H1 (cell line): ENCODE measurements around the gene ZNF425. TPM values are rescaled to one million over a fixed set of nuclear protein-coding genes. Genes with fewer than 3 reads are reported as not detected.

ENCODE experiments used
- CTCF ChIA-PET: fragments of 300-600 bp; sonication (Branson Sonifier 250); formaldehyde crosslinking; loops from one replicate; lab custom pipeline; 2021; ENCODE audit not compliant: partially characterized antibody; lab: Charles Lee
- POLR2A ChIA-PET: fragments of 300-600 bp; sonication (Branson Sonifier 250); formaldehyde crosslinking; loops from one replicate; lab custom pipeline; 2021; ENCODE audit warnings: inconsistent platforms; ENCODE audit not compliant: partially characterized antibody; lab: Charles Lee
- DNase-seq, 2 experiments: peaks; one replicate each; pipeline versions ENCODE4 v3.0.0 to v3.0.0-alpha.2; 2010 to 2022; ENCODE audit warnings: low spot score in 2 of 2, low read depth in 1 of 2, mixed read lengths in 1 of 2
- FAIRE-seq: peaks from 2 replicates; lab custom pipeline; 2011; peaks lifted over from hg19 to GRCh38; lab: Jason Lieb, UNC
- H2AFZ ChIP-seq: 2 replicates; pipeline ENCODE4 v1.8.1; 2012; ENCODE audit warnings: low read length, inconsistent platforms
- H2AK5ac ChIP-seq: 2 replicates; pipeline ENCODE4 v1.6.1; 2013; ENCODE audit warnings: low read depth, low read length
- H2BK120ac ChIP-seq: replicated peaks from 2 replicates; pipeline ENCODE3; 2013; ENCODE audit warnings: low read depth, low read length, inconsistent platforms
- H2BK12ac ChIP-seq: 2 replicates; pipeline ENCODE4 v1.6.1; 2013; ENCODE audit warnings: low read depth, low read length
- H2BK15ac ChIP-seq: 2 replicates; pipeline ENCODE4 v1.6.1; 2013; ENCODE audit warnings: low read length
- H2BK20ac ChIP-seq: 2 replicates; pipeline ENCODE4 v1.6.1; 2013; ENCODE audit warnings: low read length
- H2BK5ac ChIP-seq: 2 replicates; pipeline ENCODE4 v1.6.1; 2013; ENCODE audit warnings: low read depth, low read length
- H3K14ac ChIP-seq: 2 replicates; pipeline ENCODE4 v1.6.1; 2013; ENCODE audit warnings: inconsistent platforms; ENCODE audit not compliant: insufficient read length
- H3K18ac ChIP-seq: 2 replicates; pipeline ENCODE4 v1.6.1; 2013; ENCODE audit warnings: low read length; ENCODE audit errors: extremely low read depth
- H3K23ac ChIP-seq: 2 replicates; pipeline ENCODE4 v1.6.1; 2013; ENCODE audit warnings: inconsistent platforms; ENCODE audit not compliant: insufficient read length
- H3K23me2 ChIP-seq: 2 replicates; pipeline ENCODE4 v1.6.1; 2013; ENCODE audit warnings: low read depth, low read length
- H3K27ac ChIP-seq: 2 replicates; pipeline ENCODE4 v1.6.1; 2011; ENCODE audit warnings: low read depth, low read length, inconsistent platforms
- H3K27me3 ChIP-seq, 4 experiments: replicated peaks in 1 of 4; 1 replicate in 1 of 4; 2 replicates in 3 of 4; pipeline versions ENCODE4 v1.6.1 to v1.8.1; 2011 to 2013; ENCODE audit warnings: low read length in 3 of 4, mild to moderate bottlenecking in 3 of 4, inconsistent platforms in 2 of 4, mixed read lengths in 2 of 4, moderate library complexity in 1 of 4; ENCODE audit not compliant: control insufficient read depth in 3 of 4, insufficient read depth in 3 of 4; ENCODE audit errors: extremely low read depth in 1 of 4
- H3K36me3 ChIP-seq, 4 experiments: 2 replicates each; pipeline versions ENCODE4 v1.6.1 to v1.8.1; 2011 to 2013; ENCODE audit warnings: mild to moderate bottlenecking in 4 of 4, low read length in 3 of 4, moderate library complexity in 2 of 4, control low read depth in 1 of 4, inconsistent platforms in 1 of 4; ENCODE audit not compliant: insufficient read depth in 4 of 4, control insufficient read depth in 2 of 4
- H3K4ac ChIP-seq: replicated peaks from 2 replicates; pipeline ENCODE3; 2013; ENCODE audit warnings: low read length, low read depth, mixed read lengths, inconsistent platforms; ENCODE audit not compliant: insufficient read length
- H3K4me1 ChIP-seq, 4 experiments: replicated peaks in 1 of 4; 1 replicate in 1 of 4; 2 replicates in 3 of 4; pipeline versions ENCODE4 v1.6.1 to v1.8.1; 2011 to 2013; ENCODE audit warnings: low read length in 3 of 4, inconsistent platforms in 2 of 4, mixed read lengths in 1 of 4; ENCODE audit not compliant: insufficient read depth in 4 of 4, control insufficient read depth in 3 of 4
- H3K4me2 ChIP-seq, 2 experiments: 2 replicates each; pipeline versions ENCODE4 v1.6.1 to v1.8.1; 2011 to 2013; ENCODE audit warnings: low read depth in 2 of 2, low read length in 2 of 2, control low read depth in 1 of 2, inconsistent platforms in 1 of 2, mild to moderate bottlenecking in 1 of 2; ENCODE audit not compliant: insufficient read depth in 1 of 2
- H3K4me3 ChIP-seq, 4 experiments: fragments of 200-600, 300-600 bp in 1 of 4; sonication (generic), shearing (Covaris generic), sonication (Bioruptor Twin) in 1 of 4; 2 replicates each; pipeline versions ENCODE4 v1.5.1 to v1.8.1; 2011 to 2016; ENCODE audit warnings: low read length in 4 of 4, low read depth in 3 of 4, control low read depth in 2 of 4, inconsistent platforms in 2 of 4, mild to moderate bottlenecking in 2 of 4, mixed read lengths in 1 of 4, moderate library complexity in 1 of 4; ENCODE audit not compliant: insufficient read depth in 2 of 4; ENCODE audit errors: extremely low read depth in 1 of 4
- H3K56ac ChIP-seq: replicated peaks from 2 replicates; pipeline ENCODE3; 2013; ENCODE audit warnings: low read depth, mild to moderate bottlenecking, mixed read lengths, low read length, inconsistent platforms; ENCODE audit not compliant: insufficient read length
- H3K79me1 ChIP-seq: 2 replicates; pipeline ENCODE4 v1.6.1; 2013; ENCODE audit warnings: low read depth, low read length, control low read depth
- H3K79me2 ChIP-seq, 2 experiments: 2 replicates each; pipeline versions ENCODE4 v1.6.1 to v1.8.1; 2012 to 2013; ENCODE audit warnings: low read length in 2 of 2, mild to moderate bottlenecking in 2 of 2, inconsistent platforms in 1 of 2; ENCODE audit not compliant: insufficient read depth in 2 of 2, control insufficient read depth in 1 of 2
- H3K9ac ChIP-seq, 4 experiments: replicated peaks in 1 of 4; 1 replicate in 1 of 4; 2 replicates in 3 of 4; pipeline versions ENCODE4 v1.6.1 to v1.8.1; 2011 to 2013; ENCODE audit warnings: low read depth in 3 of 4, low read length in 3 of 4, control low read depth in 2 of 4, mild to moderate bottlenecking in 2 of 4, moderate library complexity in 2 of 4, inconsistent platforms in 1 of 4; ENCODE audit errors: extremely low read depth in 1 of 4
- H3K9me3 ChIP-seq, 2 experiments: 2 replicates each; pipeline versions ENCODE4 v1.6.1 to v1.8.1; 2012 to 2013; ENCODE audit warnings: mild to moderate bottlenecking in 2 of 2, moderate library complexity in 2 of 2, control low read depth in 1 of 2, inconsistent platforms in 1 of 2, low read depth in 1 of 2, low read length in 1 of 2, mixed read lengths in 1 of 2; ENCODE audit not compliant: insufficient read depth in 2 of 2
- H4K20me1 ChIP-seq, 2 experiments: replicated peaks in 1 of 2; 2 replicates each; pipeline versions ENCODE3 to v1.8.1; 2011 to 2013; ENCODE audit warnings: inconsistent platforms in 2 of 2, low read length in 2 of 2, mild to moderate bottlenecking in 1 of 2; ENCODE audit not compliant: insufficient read depth in 2 of 2, control insufficient read depth in 1 of 2
- H4K5ac ChIP-seq: 2 replicates; pipeline ENCODE4 v1.6.1; 2013; ENCODE audit warnings: low read length, low read depth, mixed read lengths, inconsistent platforms; ENCODE audit not compliant: insufficient read length
- H4K8ac ChIP-seq: 2 replicates; pipeline ENCODE4 v1.8.0; 2013; ENCODE audit warnings: mild to moderate bottlenecking, moderate library complexity, low read length, inconsistent platforms; ENCODE audit not compliant: insufficient read depth; ENCODE audit errors: extremely low read depth
- H4K91ac ChIP-seq: replicated peaks from 2 replicates; pipeline ENCODE3; 2013; ENCODE audit warnings: low read length, mixed read lengths, inconsistent platforms; ENCODE audit not compliant: insufficient read length
- BACH1 ChIP-seq: IDR thresholded peaks from 2 replicates; pipeline ENCODE4 v1.6.1; 2012; ENCODE audit warnings: low read length, improper control_type of control experiment
- CHD2 ChIP-seq: IDR thresholded peaks from 2 replicates; pipeline ENCODE4 v1.6.1; 2012; ENCODE audit warnings: low read length, improper control_type of control experiment
- GABPA ChIP-seq: IDR thresholded peaks from 2 replicates; pipeline ENCODE4 v1.6.1; 2011; ENCODE audit warnings: mild to moderate bottlenecking, low read length, moderate library complexity, borderline replicate concordance; ENCODE audit not compliant: insufficient read depth
- HDAC6 ChIP-seq: IDR thresholded peaks from one replicate; pipeline ENCODE4 v1.7.1; 2012; ENCODE audit warnings: low read depth, mild to moderate bottlenecking, inconsistent platforms, low read length, moderate library complexity
- JUN ChIP-seq: IDR thresholded peaks from 2 replicates; pipeline ENCODE4 v1.6.1; 2011; ENCODE audit warnings: low read depth, mild to moderate bottlenecking, improper control_type of control experiment, low read length
- POU5F1 ChIP-seq: IDR thresholded peaks from 2 replicates; pipeline ENCODE4 v1.6.1; 2011; ENCODE audit warnings: low read depth, mild to moderate bottlenecking, low read length, moderate library complexity
- SUZ12 ChIP-seq: fragments of 200-600 bp; sonication (generic); IDR thresholded peaks from 2 replicates; pipeline ENCODE4 v1.6.1; 2012; ENCODE audit warnings: mild to moderate bottlenecking, inconsistent platforms, low read length, moderate library complexity, mixed read lengths
- TBP ChIP-seq: IDR thresholded peaks from 2 replicates; pipeline ENCODE4 v1.6.1; 2011; ENCODE audit warnings: low read depth, low read length, improper control_type of control experiment
- TCF12 ChIP-seq: IDR thresholded peaks from 2 replicates; pipeline ENCODE4 v1.6.1; 2011; ENCODE audit warnings: low read depth, mild to moderate bottlenecking, low read length
- WGBS, 2 experiments: shearing (Covaris generic) in 1 of 2; methylation state at CpG; one replicate each; pipeline versions ENCODE4 v1.1.6 to v1.1.7; 2013 to 2015; ENCODE audit warnings: low lambda C conversion rate in 2 of 2, mixed read lengths in 2 of 2, inconsistent platforms in 1 of 2, low coverage in 1 of 2, missing lambda C conversion rate in 1 of 2; ENCODE audit not compliant: insufficient replicate concordance in 2 of 2, insufficient coverage in 1 of 2, insufficient read length in 1 of 2; ENCODE audit errors: extremely low coverage in 1 of 2, missing lambda C conversion rate in 1 of 2; 5-methylcytosine and 5-hydroxymethylcytosine counted together
- polyA plus RNA-seq, 7 experiments: library from polyadenylated mRNA; depleted of rRNA in 3 of 7; stranded (reverse) in 5 of 7; unstranded in 2 of 7; fragments of >200 nt in 5 of 7; fragments of 200-250 nt in 2 of 7; gene quantifications; 1 replicate in 5 of 7; 2 replicates in 1 of 7; 4 replicates in 1 of 7; pipeline versions ENCODE4 v1.2.1 to v1.2.3, GENCODE V29; 2011 to 2013; ENCODE audit warnings: missing spikeins in 2 of 7, mixed read lengths in 2 of 7
- total RNA-seq: library from RNA; stranded (reverse); fragmentation: NEBNext Ultra II Directional; extraction: Animal tissue kit (Norgen Biotek cat#: 25700); gene quantifications from 2 replicates; pipeline ENCODE4 v1.2.1, GENCODE V29; 2021
- TF ChIP-seq, protein P1 (sequence below): IDR thresholded peaks from 2 replicates; pipeline ENCODE4 v1.6.1; 2012; ENCODE audit warnings: inconsistent platforms
- TF ChIP-seq, protein P2 (sequence below): IDR thresholded peaks from 2 replicates; pipeline ENCODE4 v1.6.1; 2011; ENCODE audit warnings: low read depth, mild to moderate bottlenecking, low read length; ENCODE audit not compliant: insufficient read depth
- TF ChIP-seq, protein P3 (sequence below): IDR thresholded peaks from 2 replicates; pipeline ENCODE4 v1.6.1; 2012; ENCODE audit warnings: low read length, inconsistent platforms

The ZNF425 gene
- total and polyA plus RNA-seq, 2 of the 8 experiments (the other 6 are each of a cell fraction or from before 2014, with no cell fraction given) = 3.4 to 6.1 TPM

DNA sequence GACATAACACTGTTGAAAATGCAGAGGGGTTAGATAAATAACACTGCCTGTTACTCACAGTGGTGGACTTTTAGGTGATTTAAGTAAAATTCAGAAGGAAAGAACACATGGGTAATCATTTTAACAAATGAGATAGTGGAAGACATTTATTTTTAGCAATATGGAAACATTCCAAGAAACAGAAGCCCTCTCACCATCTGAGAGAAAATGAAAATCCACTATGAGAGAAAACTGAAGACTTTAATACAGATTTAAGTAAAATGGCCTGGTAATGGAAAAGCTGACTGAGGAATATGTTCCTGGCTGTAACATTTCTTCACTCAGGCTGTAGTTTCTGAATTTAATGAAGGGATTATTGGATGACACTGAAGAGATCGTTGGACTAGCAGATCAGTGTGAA, 23.5 kb downstream of the ZNF425 start:
- ChIA-PET CTCF (interaction anchor here (1.2 to 4.1 kb wide), 2 partner anchors 23 to 32 kb away, joined by 3 to 23 read pairs; partner anchors contain the start of gene ZNF425), POLR2A (no interaction called here)
- no peak overlapping the region for H4K8ac ChIP-seq
- no peaks in the 10 kb centered on the region for H3K4me1 ChIP-seq
- TF ChIP-seq TBP = no peak
- TF ChIP-seq, protein P1, sequence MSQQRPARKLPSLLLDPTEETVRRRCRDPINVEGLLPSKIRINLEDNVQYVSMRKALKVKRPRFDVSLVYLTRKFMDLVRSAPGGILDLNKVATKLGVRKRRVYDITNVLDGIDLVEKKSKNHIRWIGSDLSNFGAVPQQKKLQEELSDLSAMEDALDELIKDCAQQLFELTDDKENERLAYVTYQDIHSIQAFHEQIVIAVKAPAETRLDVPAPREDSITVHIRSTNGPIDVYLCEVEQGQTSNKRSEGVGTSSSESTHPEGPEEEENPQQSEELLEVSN = no peak
- no peak for TF ChIP-seq TCF12
- no peak for TF ChIP-seq BACH1
- TF ChIP-seq, protein P2, sequence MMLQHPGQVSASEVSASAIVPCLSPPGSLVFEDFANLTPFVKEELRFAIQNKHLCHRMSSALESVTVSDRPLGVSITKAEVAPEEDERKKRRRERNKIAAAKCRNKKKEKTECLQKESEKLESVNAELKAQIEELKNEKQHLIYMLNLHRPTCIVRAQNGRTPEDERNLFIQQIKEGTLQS = no peak
- TF ChIP-seq, protein P3, sequence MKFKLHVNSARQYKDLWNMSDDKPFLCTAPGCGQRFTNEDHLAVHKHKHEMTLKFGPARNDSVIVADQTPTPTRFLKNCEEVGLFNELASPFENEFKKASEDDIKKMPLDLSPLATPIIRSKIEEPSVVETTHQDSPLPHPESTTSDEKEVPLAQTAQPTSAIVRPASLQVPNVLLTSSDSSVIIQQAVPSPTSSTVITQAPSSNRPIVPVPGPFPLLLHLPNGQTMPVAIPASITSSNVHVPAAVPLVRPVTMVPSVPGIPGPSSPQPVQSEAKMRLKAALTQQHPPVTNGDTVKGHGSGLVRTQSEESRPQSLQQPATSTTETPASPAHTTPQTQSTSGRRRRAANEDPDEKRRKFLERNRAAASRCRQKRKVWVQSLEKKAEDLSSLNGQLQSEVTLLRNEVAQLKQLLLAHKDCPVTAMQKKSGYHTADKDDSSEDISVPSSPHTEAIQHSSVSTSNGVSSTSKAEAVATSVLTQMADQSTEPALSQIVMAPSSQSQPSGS = no peak
- TF ChIP-seq POU5F1 = no peak
- no peak for TF ChIP-seq GABPA
- no peak for TF ChIP-seq JUN
- no peak for TF ChIP-seq CHD2
- no peak for TF ChIP-seq HDAC6
- no peak for TF ChIP-seq SUZ12
- no peak overlapping the region for H2AFZ ChIP-seq
- no peak overlapping the region for H3K4me3 ChIP-seq
- DNase-seq (no peak), FAIRE-seq (no peak)
- no peak overlapping the region for H2BK5ac ChIP-seq
- 89% methylated on average over 1 of the region's 1 CpG; no CpG with 5 or more reads in 1 of the 2 experiments for WGBS, 2 experiments
- H2BK12ac ChIP-seq = no peak overlapping the region
- no peaks in the 10 kb centered on the region for H3K9me3 ChIP-seq
- H3K27me3 ChIP-seq = no peaks in the 10 kb centered on the region
- H3K79me2 ChIP-seq = no peaks in the 10 kb centered on the region
- H3K36me3 ChIP-seq = peaks cover 0 to 3% (median 0%) of the 10 kb centered on the region in 4 experiments; a peak in 1 of 8 replicates
- H4K91ac ChIP-seq = no peak overlapping the region
- H3K9ac ChIP-seq = no peak overlapping the region
- H2BK20ac ChIP-seq = no peak overlapping the region
- no peaks in the 10 kb centered on the region for H3K23me2 ChIP-seq
- H3K23ac ChIP-seq = no peak overlapping the region
- H4K20me1 ChIP-seq = no peaks in the 10 kb centered on the region
- H3K79me1 ChIP-seq = no peaks in the 10 kb centered on the region
- no peak overlapping the region for H4K5ac ChIP-seq
- no peak overlapping the region for H3K56ac ChIP-seq
- no peak overlapping the region for H3K27ac ChIP-seq
- no peak overlapping the region for H3K18ac ChIP-seq
- no peak overlapping the region for H3K4ac ChIP-seq
- H3K14ac ChIP-seq = no peak overlapping the region
- no peak overlapping the region for H3K4me2 ChIP-seq
- no peak overlapping the region for H2BK15ac ChIP-seq
- H2BK120ac ChIP-seq = no peak overlapping the region
- no peak overlapping the region for H2AK5ac ChIP-seq
